Lung microvascular endothelial cell (primary cell): ENCODE results near the gene GPC6. TPM values are rescaled to one million over a fixed set of nuclear protein-coding genes. Genes with fewer than 3 reads are reported as not detected.

Experiments used
- DNase-seq, 2 donors: peaks; one replicate each; pipeline versions ENCODE4 v3.0.0 to v3.0.0-alpha.2; 2010; ENCODE audit warnings: low read depth in 2 of 2
- total RNA-seq: library from RNA; depleted of rRNA; stranded (reverse); fragments of >200 nt; gene quantifications from 2 replicates; pipeline ENCODE4 v1.2.1, GENCODE V29; 2014

GPC6 gene
- total RNA-seq, 1 donor from 2014 or later: under 0.01 TPM

DNA sequence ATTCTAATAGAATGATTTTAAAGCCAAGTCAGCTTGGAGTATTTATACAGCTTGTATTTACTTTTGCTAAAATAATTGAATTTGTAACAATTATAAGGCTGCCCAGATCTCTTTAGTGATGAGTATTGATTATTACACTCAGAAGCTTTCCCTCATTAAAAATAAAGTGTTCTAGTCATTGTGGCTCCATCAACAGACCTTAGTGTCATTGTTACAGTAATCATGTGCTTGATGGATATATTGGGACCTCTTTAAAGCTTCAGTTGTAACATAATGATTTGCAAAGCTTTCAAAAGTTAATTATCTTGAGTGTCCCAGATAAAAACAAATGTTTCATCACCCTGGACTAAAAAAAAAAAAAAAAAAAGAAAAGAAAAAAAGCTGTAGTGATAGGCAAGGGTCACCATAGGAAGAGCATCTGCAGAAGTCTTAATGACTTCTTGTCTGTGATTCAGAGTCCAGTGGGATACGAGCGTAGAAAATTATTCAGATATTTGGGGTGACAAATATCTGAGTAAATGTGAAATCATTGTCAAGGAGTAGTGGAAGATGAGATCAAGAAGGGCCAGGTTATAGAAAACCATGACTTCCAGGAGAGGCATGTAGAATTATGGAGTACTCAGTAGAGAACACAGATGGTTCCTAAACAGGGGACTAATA lies 883.2 kb downstream of the GPC6 start:
- DNase-seq: no peak

GRCh38 chr13:94112227-94112626 lies 885.6 kb downstream of the GPC6 start:
- peak in 1 of 2 donors; percentile 8 for DNase-seq

DNA sequence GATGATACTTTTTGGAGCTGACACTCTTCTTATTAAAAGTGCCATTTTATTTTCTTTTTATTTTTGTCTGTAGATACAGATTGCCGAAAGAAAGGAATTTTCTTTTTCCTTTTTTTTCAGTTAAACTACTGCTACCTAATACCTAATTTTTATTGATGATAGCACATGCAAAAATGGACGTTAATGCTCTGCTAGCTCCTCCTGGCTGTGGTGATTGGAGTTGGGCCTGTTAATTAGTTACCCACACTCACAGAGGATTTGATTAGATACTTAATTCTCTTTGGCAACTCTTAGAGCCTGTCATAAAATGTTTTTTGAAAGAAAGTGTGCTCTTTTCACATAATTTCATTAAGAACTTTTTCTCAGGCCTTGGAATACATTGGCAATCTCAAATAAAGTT lies 886.1 kb downstream of the GPC6 start:
- no peak for DNase-seq

DNA sequence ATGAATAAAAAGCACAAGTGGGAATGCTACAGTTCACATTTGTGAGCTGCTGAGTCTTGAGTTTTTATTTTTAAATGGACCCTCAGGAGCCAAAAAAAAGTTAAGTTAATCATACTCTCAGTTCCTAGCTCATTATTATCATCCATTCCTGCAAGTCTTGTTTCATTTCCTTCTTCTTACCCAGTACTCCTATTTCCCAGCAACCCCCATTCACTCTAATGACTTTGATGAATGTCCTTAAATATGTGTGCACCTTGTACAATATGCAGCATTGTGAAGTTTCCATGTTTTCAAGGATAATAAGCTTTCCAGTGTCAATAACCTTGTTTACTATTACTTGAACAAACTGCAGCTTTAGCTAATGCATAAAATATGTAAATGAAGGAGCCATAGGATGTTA lies 886.6 kb downstream of the GPC6 start:
- no peak for DNase-seq

DNA sequence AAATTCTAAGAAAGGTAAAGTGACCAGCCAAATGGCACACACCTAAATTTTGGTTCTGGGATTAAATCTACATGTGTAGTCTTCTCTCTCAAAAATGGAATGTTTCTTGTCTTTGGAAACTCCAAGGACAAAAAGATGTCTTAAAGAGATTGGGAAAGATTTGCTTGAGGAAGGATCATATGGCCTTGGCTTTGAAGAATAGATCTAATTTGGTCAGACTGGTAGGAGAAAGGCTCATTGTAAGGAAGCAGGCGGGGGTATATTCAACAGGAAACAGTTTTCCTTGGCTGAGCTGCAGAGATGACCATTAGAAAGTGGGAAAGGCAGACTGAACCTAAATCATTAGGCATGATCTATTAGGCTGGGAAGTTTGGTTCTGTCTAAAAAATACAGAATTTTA lies 887.6 kb downstream of the GPC6 start:
- DNase-seq: no peak

GRCh38 chr13:94115054-94115453 lies 888.4 kb downstream of the GPC6 start:
- DNase-seq: no peak

- DNase-seq: no peak
Measured at GRCh38 chr13:94119360-94119936, 892.8 kb downstream of the GPC6 start.

DNA sequence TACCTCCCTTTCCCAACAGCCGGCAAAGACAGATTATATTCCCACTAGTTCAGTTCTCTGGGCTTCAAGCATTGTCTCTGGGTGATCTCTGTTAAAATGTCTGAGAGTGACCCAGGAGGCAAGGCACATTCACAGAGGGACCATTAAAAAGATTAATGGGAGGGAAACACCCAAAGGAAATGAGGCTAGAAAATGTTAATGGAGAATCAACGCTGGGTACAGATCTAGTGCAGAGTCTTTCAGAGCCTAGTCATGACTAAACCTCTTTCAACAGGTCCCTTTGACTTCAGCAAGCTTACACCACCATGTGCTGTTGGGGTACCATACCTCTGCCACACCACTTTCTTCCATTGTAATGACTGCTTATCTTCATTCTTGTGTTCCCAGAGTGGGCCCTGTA lies 894.3 kb downstream of the GPC6 start:
- no peak for DNase-seq

- DNase-seq: no peak
Measured at GRCh38 chr13:94121686-94122085, 895.1 kb downstream of the GPC6 start.

GRCh38 chr13:94122300-94122915 lies 895.8 kb downstream of the GPC6 start:
- DNase-seq: no peak

- DNase-seq: no peak
Measured at GRCh38 chr13:94123557-94123956, 897.0 kb downstream of the GPC6 start.

DNA sequence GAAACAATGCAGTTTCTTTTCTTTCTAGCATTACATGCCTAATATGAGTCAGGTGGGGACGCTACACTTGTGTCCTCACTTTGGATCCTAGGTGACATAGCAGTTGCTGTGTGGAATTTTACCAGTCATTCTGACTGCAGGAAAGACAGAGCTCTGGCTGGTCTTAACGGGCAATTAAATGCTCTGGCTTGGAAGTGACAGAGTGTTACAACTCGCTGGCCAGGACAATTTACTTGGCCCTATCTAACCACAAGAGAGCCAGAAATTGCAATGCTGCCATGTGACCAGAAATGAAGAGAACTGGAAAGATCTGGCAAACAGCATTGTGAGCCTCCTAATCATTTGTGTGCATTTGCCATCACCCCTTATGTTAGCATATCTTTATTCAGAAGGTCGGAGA lies 901.8 kb downstream of the GPC6 start:
- no peak for DNase-seq

DNA sequence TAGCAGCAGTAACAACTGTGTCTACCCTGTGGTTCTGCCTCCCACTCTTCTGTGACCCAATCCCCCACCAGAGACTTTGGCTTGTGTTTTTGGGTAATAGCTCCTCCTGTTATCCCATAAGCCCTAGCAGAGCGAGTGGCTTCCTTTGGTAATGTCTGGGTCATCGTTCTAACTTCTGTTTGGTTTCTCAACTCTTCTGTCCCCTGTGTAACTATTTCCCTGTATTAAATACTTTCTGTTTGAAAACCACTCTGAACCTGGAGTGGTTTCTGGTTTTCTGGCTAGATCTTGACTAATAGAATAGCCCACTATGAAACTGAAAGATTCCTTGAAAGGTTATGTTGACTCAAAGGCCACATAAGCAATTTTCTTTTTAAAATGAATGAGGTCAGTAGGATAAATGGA lies 902.9 kb downstream of the GPC6 start:
- no peak for DNase-seq

- no peak for DNase-seq
Measured at GRCh38 chr13:94138831-94139230, 912.2 kb downstream of the GPC6 start.

- no peak for DNase-seq
Measured at GRCh38 chr13:94139393-94139995, 912.9 kb downstream of the GPC6 start.

DNA sequence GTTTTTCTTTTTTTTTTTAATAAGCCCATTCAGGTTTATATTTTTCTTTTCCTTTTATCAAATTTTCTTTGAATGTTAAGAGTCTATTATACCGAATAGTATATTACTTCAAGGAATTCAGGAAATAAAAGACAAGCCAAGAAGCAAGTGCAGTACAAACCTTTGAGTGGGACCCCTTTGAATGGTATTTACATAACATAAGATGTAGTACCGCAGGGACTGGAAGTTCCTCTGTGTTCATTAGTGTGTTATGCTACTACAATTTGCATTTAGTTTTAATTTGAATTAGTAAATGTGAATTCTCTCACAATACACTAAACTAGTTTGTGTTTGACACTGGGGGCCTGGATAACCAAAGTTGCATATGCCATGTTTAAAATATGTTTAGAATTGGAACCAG lies 913.4 kb downstream of the GPC6 start:
- no peak for DNase-seq

DNA sequence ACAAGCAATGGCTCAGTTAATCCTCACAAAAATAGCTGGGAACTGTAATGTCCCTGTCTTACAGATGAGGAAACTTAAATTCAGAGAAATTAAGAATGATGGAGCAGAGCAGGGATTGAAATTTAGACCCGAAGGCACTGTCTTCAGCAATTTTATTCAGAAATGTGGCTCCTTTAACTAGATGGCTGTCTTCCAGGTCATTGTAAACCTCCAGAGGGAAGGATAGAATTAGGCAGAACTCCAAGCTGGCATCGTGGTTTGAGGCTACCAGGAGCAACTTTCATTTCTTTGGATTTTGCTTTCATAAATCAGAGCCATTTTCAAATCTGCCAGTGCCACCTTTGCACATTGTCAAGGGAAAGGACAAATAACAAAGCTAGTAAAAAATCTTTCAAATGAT lies 913.9 kb downstream of the GPC6 start:
- no peak for DNase-seq

DNA sequence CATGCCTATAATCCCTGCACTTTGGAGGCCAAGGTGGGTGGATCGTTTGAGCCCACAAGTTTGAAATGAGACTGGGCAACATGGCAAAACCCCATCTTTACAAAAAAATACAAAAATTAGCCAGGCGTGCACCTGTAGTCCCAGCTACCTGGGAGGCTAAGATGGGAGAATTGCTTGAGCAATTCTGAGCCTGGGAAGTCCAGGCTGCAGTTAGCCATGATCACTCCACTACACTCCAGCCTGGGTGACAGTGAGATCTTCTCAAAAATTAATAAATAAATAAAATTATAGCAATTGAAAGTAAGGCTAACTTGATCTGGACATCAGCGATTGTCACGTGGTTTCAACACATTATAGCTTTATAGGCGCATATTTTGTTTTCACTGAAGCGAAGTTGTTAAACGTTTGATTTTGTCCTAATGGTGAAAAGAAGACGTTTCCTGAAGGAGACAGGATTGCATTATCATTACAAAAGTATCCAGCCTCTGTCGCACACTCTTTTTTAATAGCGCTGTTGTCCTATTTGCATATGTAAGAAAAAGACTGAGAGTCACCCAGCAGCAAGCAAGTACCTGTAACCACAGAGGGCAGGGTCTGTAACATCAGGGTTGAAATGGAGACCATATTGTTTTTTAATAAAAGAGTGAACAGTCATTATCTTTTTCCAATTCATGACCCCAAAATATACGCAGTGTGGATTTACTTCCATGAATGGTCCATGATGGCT lies 917.2 kb downstream of the GPC6 start:
- DNase-seq: no peak

GRCh38 chr13:94145966-94146365 lies 919.4 kb downstream of the GPC6 start:
- DNase-seq: no peak

DNA sequence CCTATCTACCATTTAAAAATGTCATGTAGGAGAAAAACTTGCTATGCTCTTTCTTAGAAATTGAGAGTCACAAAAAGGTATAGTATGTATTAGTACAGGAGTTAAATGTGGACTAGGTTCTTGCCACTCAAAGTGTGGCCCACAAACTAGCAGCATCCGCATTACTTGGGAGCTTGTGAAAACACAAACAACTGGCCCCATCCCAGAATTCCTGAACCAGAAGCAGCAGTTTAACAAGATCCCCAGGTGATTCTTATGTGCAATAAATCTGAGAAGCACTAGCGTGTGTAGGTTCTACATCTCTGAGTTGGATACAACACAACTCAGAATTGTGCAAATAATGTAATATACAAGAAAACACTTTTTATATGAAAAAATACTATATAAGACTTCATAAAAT lies 927.0 kb downstream of the GPC6 start:
- no peak for DNase-seq

DNA sequence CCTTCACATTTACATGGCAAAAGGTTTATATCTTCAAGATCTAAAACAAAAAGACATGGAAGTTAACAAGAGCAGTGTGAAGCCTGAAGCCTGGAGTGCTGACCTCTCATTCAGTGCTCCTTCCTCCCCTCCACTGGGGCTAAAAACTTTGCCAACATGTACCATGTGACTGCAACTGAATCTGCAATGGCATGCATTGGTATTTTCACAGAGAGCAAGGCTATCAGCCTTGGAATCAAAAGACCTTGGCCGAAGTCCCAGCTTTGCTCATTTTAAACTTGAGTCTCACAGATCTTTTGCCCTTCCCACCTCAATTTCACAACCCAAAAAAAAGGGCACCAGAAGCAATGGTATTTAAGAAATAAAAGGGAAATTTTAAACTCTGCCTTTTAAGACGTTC lies 927.8 kb downstream of the GPC6 start:
- no peak for DNase-seq

- no peak for DNase-seq
Measured at GRCh38 chr13:94157705-94158218, 931.2 kb downstream of the GPC6 start.
